ENCODE data around the gene DNAH17. TPM values are rescaled to one million over a fixed set of nuclear protein-coding genes. Genes with fewer than 3 reads are reported as not detected.
A peak's percentile ranks its signal among the peaks of the same experiment; 100 is the strongest.

DNAH17 gene
- total RNA-seq, 1 experiment from 2014 or later, result 0.69 TPM

- intact Hi-C loops (cut with micrococcal nuclease), result no loop called here
- TF ChIP-seq ZBTB33 (IDR thresholded peaks at IDR 0.05; ENCODE audit: extremely low read depth, insufficient replicate concordance, low read length) (no peak), ZNF274 (IDR thresholded peaks at IDR 0.05; ENCODE audit: low read depth, low read length) (no peak)
- Histone ChIP-seq H3K4me3 (replicated peaks in 1 of 2; ENCODE audit: low read depth in 1 of 2, low read length in 2 of 2) (no peak overlapping the region), H4K20me1 (ENCODE audit: insufficient read depth) (no peaks in the 10 kb centered on the region), H3K4me2 (ENCODE audit: low read length) (no peak overlapping the region), H3K9ac (ENCODE audit: low read length) (no peak overlapping the region), H3K4me1 (ENCODE audit: control insufficient read depth in 1 of 2, insufficient read depth in 2 of 2, low read length in 2 of 2) (no peaks in the 10 kb centered on the region), H3K36me3 (ENCODE audit: control insufficient read depth in 1 of 2, insufficient read depth in 2 of 2, low read length in 2 of 2) (no peaks in the 10 kb centered on the region), H3K9me2 (ENCODE audit: insufficient read depth) (no peaks in the 10 kb centered on the region), H3K27ac (ENCODE audit: low read depth, low read length) (no peak overlapping the region), H2AFZ (ENCODE audit: low read depth, low read length, poor library complexity, severe bottlenecking) (no peak overlapping the region), H3K27me3 (ENCODE audit: insufficient read depth, low read length) (no peaks in the 10 kb centered on the region), H3K79me2 (ENCODE audit: insufficient read depth, low read length) (no peaks in the 10 kb centered on the region), H3K9me3 (ENCODE audit: control insufficient read depth in 1 of 2, insufficient read depth in 1 of 2, low read depth in 1 of 2, low read length in 2 of 2) (no peaks in the 10 kb centered on the region)
- ChIA-PET CTCF (no interaction called here), RAD21 (ENCODE audit: low non-redundant PET in 1 of 2, low total read pairs in 2 of 2, uncharacterized antibody in 2 of 2, unreplicated experiment in 2 of 2) (no interaction called here), POLR2A (no interaction called here)
- no TSS peak for BruUV-seq (replicated peaks)
- no peak for DNase-seq (ENCODE audit: low read depth, low spot score)
- ATAC-seq, result peak; percentile 41; the same call in 1 of the 2 replicates
Measured at GRCh38 chr17:78471635-78472034, 105.6 kb downstream of the DNAH17 start.

DNA sequence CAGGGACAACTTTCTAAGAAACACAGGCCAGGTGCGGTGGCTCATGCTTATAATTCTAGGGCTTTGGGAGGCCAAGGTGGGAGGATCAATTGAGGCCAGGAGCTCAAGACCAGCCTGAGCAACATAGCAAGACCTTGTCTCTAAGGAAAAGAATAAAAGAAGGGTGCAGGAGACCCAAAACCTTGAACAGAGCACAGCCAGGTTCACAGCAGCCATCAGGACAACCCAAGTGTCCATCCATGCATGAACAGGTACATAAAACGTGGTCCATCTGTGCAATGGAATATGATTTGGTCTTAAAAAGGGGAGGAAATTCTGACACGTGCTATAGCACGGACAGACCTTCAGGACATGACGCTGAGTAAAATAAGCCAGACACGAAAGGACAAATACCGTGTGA, 107.8 kb downstream of the DNAH17 start:
- BruUV-seq (replicated peaks), result no TSS peak
- Histone ChIP-seq H3K27ac (ENCODE audit: low read depth, low read length) (no peak overlapping the region), H2AFZ (ENCODE audit: low read depth, low read length, poor library complexity, severe bottlenecking) (no peak overlapping the region), H3K36me3 (ENCODE audit: control insufficient read depth in 1 of 2, insufficient read depth in 2 of 2, low read length in 2 of 2) (no peaks in the 10 kb centered on the region), H4K20me1 (ENCODE audit: insufficient read depth) (no peaks in the 10 kb centered on the region), H3K27me3 (ENCODE audit: insufficient read depth, low read length) (no peaks in the 10 kb centered on the region), H3K4me1 (ENCODE audit: control insufficient read depth in 1 of 2, insufficient read depth in 2 of 2, low read length in 2 of 2) (no peaks in the 10 kb centered on the region), H3K9me2 (ENCODE audit: insufficient read depth) (no peaks in the 10 kb centered on the region), H3K9me3 (ENCODE audit: control insufficient read depth in 1 of 2, insufficient read depth in 1 of 2, low read depth in 1 of 2, low read length in 2 of 2) (no peaks in the 10 kb centered on the region), H3K79me2 (ENCODE audit: insufficient read depth, low read length) (no peaks in the 10 kb centered on the region), H3K9ac (ENCODE audit: low read length) (no peak overlapping the region), H3K4me3 (replicated peaks in 1 of 2; ENCODE audit: low read depth in 1 of 2, low read length in 2 of 2) (no peak overlapping the region), H3K4me2 (ENCODE audit: low read length) (no peak overlapping the region)
- POLR2A ChIA-PET, result no interaction called here
- CTCF ChIA-PET, result no interaction called here
- RAD21 ChIA-PET (ENCODE audit: low non-redundant PET in 1 of 2, low total read pairs in 2 of 2, uncharacterized antibody in 2 of 2, unreplicated experiment in 2 of 2), result no interaction called here
- no peak for ATAC-seq
- DNase-seq (ENCODE audit: low read depth, low spot score), result no peak
- intact Hi-C loops (cut with micrococcal nuclease), result no loop called here
- TF ChIP-seq ZNF274 (IDR thresholded peaks at IDR 0.05; ENCODE audit: low read depth, low read length), result no peak
- TF ChIP-seq SP1 (IDR thresholded peaks at IDR 0.05; ENCODE audit: low read depth), result no peak
- no peak for TF ChIP-seq MAX (IDR thresholded peaks at IDR 0.05)
- TF ChIP-seq POLR2AphosphoS5 (IDR thresholded peaks at IDR 0.05; ENCODE audit: low read depth, low read length), result no peak
- TF ChIP-seq, protein P1, sequence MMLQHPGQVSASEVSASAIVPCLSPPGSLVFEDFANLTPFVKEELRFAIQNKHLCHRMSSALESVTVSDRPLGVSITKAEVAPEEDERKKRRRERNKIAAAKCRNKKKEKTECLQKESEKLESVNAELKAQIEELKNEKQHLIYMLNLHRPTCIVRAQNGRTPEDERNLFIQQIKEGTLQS (IDR thresholded peaks at IDR 0.05), result no peak
- no peak for TF ChIP-seq EGR1 (IDR thresholded peaks at IDR 0.05; ENCODE audit: low read depth)
- no peak for TF ChIP-seq REST (IDR thresholded peaks at IDR 0.05; ENCODE audit: low read depth)
- no peak for TF ChIP-seq ZBTB33 (IDR thresholded peaks at IDR 0.05; ENCODE audit: extremely low read depth, insufficient replicate concordance, low read length)
- no peak for TF ChIP-seq YY1 (IDR thresholded peaks at IDR 0.05; ENCODE audit: extremely low read depth, insufficient replicate concordance, low read depth, low read length)
- TF ChIP-seq FOSL1 (IDR thresholded peaks at IDR 0.05; ENCODE audit: low read depth), result no peak
- no peak for TF ChIP-seq SIN3A (IDR thresholded peaks at IDR 0.05; ENCODE audit: low read depth)
- TF ChIP-seq JUND (IDR thresholded peaks at IDR 0.05), result no peak
- no peak for TF ChIP-seq ZFX (IDR thresholded peaks at IDR 0.05)

Measured in HCT116 (cell line).